G401 (cell line): Measurements from ENCODE around the gene SPARC. TPM values are rescaled to one million over a fixed set of nuclear protein-coding genes. Genes with fewer than 3 reads are reported as not detected.
A peak's percentile ranks its signal among the peaks of the same experiment; 100 is the strongest.

Experiments used
- DNase-seq: peaks from one replicate; pipeline ENCODE4 v3.0.0-alpha.2; 2015; ENCODE audit warnings: low spot score
- in situ Hi-C: cut with HindIII; loops from 2 replicates; pipeline ENCODE4 v1.10.0; 2016; ENCODE audit warnings: low sequenced_read_pairs, mixed read lengths
- total RNA-seq: library from RNA; depleted of rRNA; stranded (reverse); fragments of >200 nt; shearing (Covaris generic); gene quantifications from 2 replicates; pipeline ENCODE4 v1.2.3, GENCODE V29; 2014; rRNA removed

The SPARC gene
- total RNA-seq, 1 experiment from 2014 or later = 247 TPM

DNA sequence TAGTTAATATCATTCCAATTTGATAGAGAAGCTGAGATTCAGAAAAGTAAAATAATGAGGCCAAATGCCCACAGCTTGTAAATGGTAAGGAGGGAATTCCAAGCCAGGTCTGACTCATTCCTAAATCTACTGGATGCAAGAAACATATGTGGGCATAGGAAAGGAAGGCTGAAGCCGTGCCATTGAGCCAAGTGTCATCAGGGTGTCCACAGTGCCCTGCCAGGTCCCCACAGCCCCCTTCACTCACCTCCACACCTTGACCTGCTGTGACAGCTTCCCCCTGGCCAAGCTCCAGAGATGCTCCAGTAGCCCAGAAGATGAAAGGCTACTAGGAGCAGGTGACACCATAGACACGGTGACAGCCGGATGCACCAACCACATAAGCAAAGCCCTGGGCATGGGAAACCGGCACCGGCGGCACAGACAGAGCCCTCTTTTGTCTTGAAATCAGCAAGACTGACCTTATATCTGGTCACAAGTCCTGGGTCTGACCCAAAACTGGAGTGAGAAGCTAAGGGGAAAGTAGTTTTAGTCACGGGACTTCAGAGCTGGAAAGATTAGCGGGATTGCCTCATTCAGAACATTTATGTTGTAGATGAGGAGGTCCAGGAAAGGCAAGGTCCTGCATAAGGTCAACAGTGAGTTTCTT lies 75.5 kb downstream of the SPARC start:
- in situ Hi-C loops = no loop called here

More for the DNA sequence above, 75.5 kb downstream of the SPARC start:
- DNase-seq = peak; percentile 78

Other genes starting within 250 kb of the SPARC start
- 2.0 and 4.4 TPM in 2 replicates for gene SLC36A1, start 239.3 kb downstream of the SPARC start, total RNA-seq
- gene FAT2, start 95.6 kb downstream of the SPARC start, total RNA-seq = not detected in 2 replicates
- 53.7 and 112 TPM in 2 replicates for gene ATOX1, start 71.7 kb upstream of the SPARC start, total RNA-seq
- gene G3BP1, start 85.0 kb upstream of the SPARC start, total RNA-seq = 87.3 and 132 TPM in 2 replicates
- not detected in 2 replicates for gene GLRA1, start 237.9 kb upstream of the SPARC start, total RNA-seq